ENCODE results near the gene ZNF580. TPM values are rescaled to one million over a fixed set of nuclear protein-coding genes. Genes with fewer than 3 reads are reported as not detected.

The ZNF580 gene
- total and polyA plus RNA-seq, 10 of the 15 experiments (the other 5 are each of a cell fraction or from before 2014, with no cell fraction given), result 2.3 to 31.8 (median 10.0) TPM

- H2AFZ ChIP-seq (ENCODE audit: control insufficient read depth, low read depth, low read length), result no peak overlapping the region
- H3K9ac ChIP-seq (ENCODE audit: control insufficient read depth, insufficient read depth, low read length), result no peak overlapping the region
- intact Hi-C loops (cut with micrococcal nuclease; ENCODE audit: unreplicated experiment), result no loop called here
- ChIA-PET POLR2A (no interaction called here), SMC1A (ENCODE audit: uncharacterized antibody, unreplicated experiment) (no interaction called here), CTCF (no interaction called here), RAD21 (ENCODE audit: unreplicated experiment) (no interaction called here)
- peak; percentile 32 for ATAC-seq
- no peak overlapping the region for H3K27ac ChIP-seq (ENCODE audit: control insufficient read depth, insufficient read depth)
- peaks cover 22 to 47% of the 10 kb centered on the region in 2 experiments for H3K36me3 ChIP-seq (ENCODE audit: control insufficient read depth in 2 of 2, insufficient read depth in 2 of 2, low read length in 1 of 2)
- peaks cover 9% of the 10 kb centered on the region for H4K20me1 ChIP-seq (ENCODE audit: control insufficient read depth, insufficient read depth)
- FAIRE-seq, result no peak
- in situ Hi-C loops (cut with MboI), result no loop called here
- peaks cover 3% of the 10 kb centered on the region for H3K79me2 ChIP-seq (ENCODE audit: control insufficient read depth, insufficient read depth, low read length)
- no peaks in the 10 kb centered on the region for H3K9me3 ChIP-seq (replicated peaks; ENCODE audit: control insufficient read depth, insufficient read depth, low read length)
- BruUV-seq (replicated peaks), result no TSS peak
- H3K27me3 ChIP-seq (replicated peaks in 1 of 2; ENCODE audit: control insufficient read depth in 2 of 2, insufficient read depth in 2 of 2, low read length in 1 of 2), result no peaks in the 10 kb centered on the region
- 72% methylated on average over 27 of the region's 27 CpGs for WGBS (ENCODE audit: insufficient coverage, insufficient replicate concordance, low lambda C conversion rate, missing lambda C conversion rate)
- H3K4me2 ChIP-seq (ENCODE audit: control insufficient read depth, insufficient read depth), result no peak overlapping the region
- no peaks in the 10 kb centered on the region for H3K4me1 ChIP-seq (ENCODE audit: control insufficient read depth, insufficient read depth, low read length)
- DNase-seq (ENCODE audit: low read depth, low spot score), result no peak
- no peak overlapping the region for H3K4me3 ChIP-seq
- TF ChIP-seq ZNF622 (IDR thresholded peaks at IDR 0.05) (no peak), BRCA1 (IDR thresholded peaks at IDR 0.05; ENCODE audit: low read depth, low read length) (no peak), PRDM15 (CRISPR knock-in tag; IDR thresholded peaks at IDR 0.05) (no peak), NRF1 (conservative IDR thresholded peaks at IDR 0.05; ENCODE audit: low read depth, low read length) (no peak), CEBPB (IDR thresholded peaks at IDR 0.05; ENCODE audit: borderline replicate concordance in 1 of 2, low read depth in 2 of 2, low read length in 2 of 2) (no peak), TARDBP (IDR thresholded peaks at IDR 0.05; ENCODE audit: borderline replicate concordance) (no peak), EED (IDR thresholded peaks at IDR 0.05; ENCODE audit: low read depth) (no peak), HDAC6 (IDR thresholded peaks at IDR 0.05; ENCODE audit: unreplicated experiment) (no peak), RELA (IDR thresholded peaks at IDR 0.05; ENCODE audit: borderline replicate concordance, partially characterized antibody) (no peak), TAF1 (IDR thresholded peaks at IDR 0.05; ENCODE audit: borderline replicate concordance, low read depth, low read length) (no peak), SP1 (IDR thresholded peaks at IDR 0.05; ENCODE audit: low read depth, low read length) (no peak), NBN (IDR thresholded peaks at IDR 0.05) (no peak), E4F1 (IDR thresholded peaks at IDR 0.05; ENCODE audit: borderline replicate concordance, partially characterized antibody) (no peak)
- TF ChIP-seq, protein P1, sequence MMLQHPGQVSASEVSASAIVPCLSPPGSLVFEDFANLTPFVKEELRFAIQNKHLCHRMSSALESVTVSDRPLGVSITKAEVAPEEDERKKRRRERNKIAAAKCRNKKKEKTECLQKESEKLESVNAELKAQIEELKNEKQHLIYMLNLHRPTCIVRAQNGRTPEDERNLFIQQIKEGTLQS (IDR thresholded peaks at IDR 0.05; ENCODE audit: borderline replicate concordance, extremely low read depth, low read depth, low read length), result no peak
- TF ChIP-seq, protein P2, sequence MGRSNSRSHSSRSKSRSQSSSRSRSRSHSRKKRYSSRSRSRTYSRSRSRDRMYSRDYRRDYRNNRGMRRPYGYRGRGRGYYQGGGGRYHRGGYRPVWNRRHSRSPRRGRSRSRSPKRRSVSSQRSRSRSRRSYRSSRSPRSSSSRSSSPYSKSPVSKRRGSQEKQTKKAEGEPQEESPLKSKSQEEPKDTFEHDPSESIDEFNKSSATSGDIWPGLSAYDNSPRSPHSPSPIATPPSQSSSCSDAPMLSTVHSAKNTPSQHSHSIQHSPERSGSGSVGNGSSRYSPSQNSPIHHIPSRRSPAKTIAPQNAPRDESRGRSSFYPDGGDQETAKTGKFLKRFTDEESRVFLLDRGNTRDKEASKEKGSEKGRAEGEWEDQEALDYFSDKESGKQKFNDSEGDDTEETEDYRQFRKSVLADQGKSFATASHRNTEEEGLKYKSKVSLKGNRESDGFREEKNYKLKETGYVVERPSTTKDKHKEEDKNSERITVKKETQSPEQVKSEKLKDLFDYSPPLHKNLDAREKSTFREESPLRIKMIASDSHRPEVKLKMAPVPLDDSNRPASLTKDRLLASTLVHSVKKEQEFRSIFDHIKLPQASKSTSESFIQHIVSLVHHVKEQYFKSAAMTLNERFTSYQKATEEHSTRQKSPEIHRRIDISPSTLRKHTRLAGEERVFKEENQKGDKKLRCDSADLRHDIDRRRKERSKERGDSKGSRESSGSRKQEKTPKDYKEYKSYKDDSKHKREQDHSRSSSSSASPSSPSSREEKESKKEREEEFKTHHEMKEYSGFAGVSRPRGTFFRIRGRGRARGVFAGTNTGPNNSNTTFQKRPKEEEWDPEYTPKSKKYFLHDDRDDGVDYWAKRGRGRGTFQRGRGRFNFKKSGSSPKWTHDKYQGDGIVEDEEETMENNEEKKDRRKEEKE (IDR thresholded peaks at IDR 0.05), result no peak
Observed at GRCh38 chr19:55688422-55689218, 47.8 kb downstream of the ZNF580 start.
